HepG2 (cell line): ENCODE data around the gene LSMEM2. TPM values are rescaled to one million over a fixed set of nuclear protein-coding genes. Genes with fewer than 3 reads are reported as not detected.

Experiments
- CBX2 ChIP-seq, 2 experiments: fragments of 200-600 bp in 1 of 2; sonication (generic); formaldehyde crosslinking in 1 of 2; IDR thresholded peaks; 2 replicates each; pipeline versions ENCODE4 v1.7.0 to v1.8.1; 2018 to 2022; ENCODE audit warnings: low read depth in 2 of 2, low read length in 1 of 2, mild to moderate bottlenecking in 1 of 2, missing genetic modification reagents in 1 of 2
- MTA3 ChIP-seq: sonication (generic); formaldehyde crosslinking; IDR thresholded peaks from 2 replicates; pipeline ENCODE4 v1.4.0; 2020; ENCODE audit warnings: missing genetic modification reagents
- RARG ChIP-seq: sonication (generic); formaldehyde crosslinking; IDR thresholded peaks from 2 replicates; pipeline ENCODE4 v1.4.0; 2020; ENCODE audit warnings: low read depth, mild to moderate bottlenecking, missing genetic modification reagents
- RCOR2 ChIP-seq: IDR thresholded peaks from 2 replicates; pipeline ENCODE4 v1.6.1; 2016; ENCODE audit warnings: missing biosample characterization, missing genetic modification reagents
- RFX1 ChIP-seq: fragments of 450-650 bp; IDR thresholded peaks from 2 replicates; pipeline ENCODE4 v1.6.1; 2017
- RORA ChIP-seq: sonication (generic); formaldehyde crosslinking; IDR thresholded peaks from 2 replicates; pipeline ENCODE4 v1.5.0; 2020; ENCODE audit warnings: mild to moderate bottlenecking, missing genetic modification reagents, moderate library complexity
- YY1 ChIP-seq: IDR thresholded peaks from 2 replicates; pipeline ENCODE4 v1.6.1; 2011; ENCODE audit warnings: low read length, low read depth, moderate library complexity, mild to moderate bottlenecking; ENCODE audit not compliant: insufficient read depth, insufficient replicate concordance
- ZFP36L1 ChIP-seq: sonication (generic); formaldehyde crosslinking; IDR thresholded peaks from 2 replicates; pipeline ENCODE4 v1.8.0; 2022; ENCODE audit warnings: mild to moderate bottlenecking, missing genetic modification reagents, moderate library complexity
- ZFP90 ChIP-seq: sonication (generic); formaldehyde crosslinking; IDR thresholded peaks from 2 replicates; pipeline ENCODE4 v1.8.0; 2022; ENCODE audit warnings: missing genetic modification reagents, mild to moderate bottlenecking, inconsistent platforms, borderline replicate concordance
- ZNF230 ChIP-seq: sonication (generic); formaldehyde crosslinking; IDR thresholded peaks from 2 replicates; pipeline ENCODE4 v1.4.0; 2020; ENCODE audit warnings: mild to moderate bottlenecking, missing genetic modification reagents
- ZNF792 ChIP-seq: IDR thresholded peaks from 2 replicates; pipeline ENCODE4 v1.6.1; 2016
- ZNF816 ChIP-seq: sonication (generic); formaldehyde crosslinking; IDR thresholded peaks from 2 replicates; pipeline ENCODE4 v1.8.0; 2022; ENCODE audit warnings: missing genetic modification reagents, mild to moderate bottlenecking, borderline replicate concordance
- polyA plus RNA-seq, 8 experiments: library from polyadenylated mRNA; depleted of rRNA in 3 of 8; stranded (reverse) in 7 of 8; unstranded in 1 of 8; fragments of >200 nt; fragmentation: Illumina TruSeq in 4 of 8; extraction: Trizol in 4 of 8; gene quantifications; 2 replicates each; pipeline versions ENCODE4 v1.2.1 to v1.2.3, GENCODE V29; 2011 to 2016; ENCODE audit warnings: low read depth in 4 of 8, missing spikeins in 1 of 8, mixed read lengths in 1 of 8; ENCODE audit not compliant: insufficient read depth in 1 of 8
- total RNA-seq, 5 experiments: library from RNA; depleted of rRNA; stranded (reverse); fragments of >200 nt; fragmentation: Illumina TruSeq; extraction: Trizol; gene quantifications; 2 replicates each; pipeline ENCODE4 v1.2.3, GENCODE V29; 2016; ENCODE audit warnings: low read depth in 1 of 5
- TF ChIP-seq, protein P1 (sequence below): sonication (generic); formaldehyde crosslinking; conservative IDR thresholded peaks from 2 replicates; pipeline ENCODE4 v1.8.0; 2022; ENCODE audit warnings: low read depth, missing genetic modification reagents
- TF ChIP-seq, protein P2 (sequence below): sonication (generic); formaldehyde crosslinking; IDR thresholded peaks from 2 replicates; pipeline ENCODE4 v1.5.0; 2020; ENCODE audit warnings: missing genetic modification reagents
- TF ChIP-seq, protein P3 (sequence below): sonication (generic); formaldehyde crosslinking; IDR thresholded peaks from 2 replicates; pipeline ENCODE4 v1.4.0; 2020; ENCODE audit warnings: missing genetic modification reagents, borderline replicate concordance
- TF ChIP-seq, protein P4 (sequence below): sonication (generic); formaldehyde crosslinking; IDR thresholded peaks from 2 replicates; pipeline ENCODE4 v1.4.0; 2020; ENCODE audit warnings: missing genetic modification reagents
- TF ChIP-seq, protein P5 (sequence below): sonication (generic); formaldehyde crosslinking; IDR thresholded peaks from 2 replicates; pipeline ENCODE4 v1.4.0; 2020; ENCODE audit warnings: missing genetic modification reagents, borderline replicate concordance
- TF ChIP-seq, protein P6 (sequence below): sonication (generic); formaldehyde crosslinking; conservative IDR thresholded peaks from 2 replicates; pipeline ENCODE4 v1.8.0; 2022; ENCODE audit warnings: missing genetic modification reagents

Gene LSMEM2
- total and polyA plus RNA-seq, 2 of the 13 experiments (the other 11 are each of a cell fraction or from before 2014, with no cell fraction given): 0.07 to 0.41 TPM

DNA sequence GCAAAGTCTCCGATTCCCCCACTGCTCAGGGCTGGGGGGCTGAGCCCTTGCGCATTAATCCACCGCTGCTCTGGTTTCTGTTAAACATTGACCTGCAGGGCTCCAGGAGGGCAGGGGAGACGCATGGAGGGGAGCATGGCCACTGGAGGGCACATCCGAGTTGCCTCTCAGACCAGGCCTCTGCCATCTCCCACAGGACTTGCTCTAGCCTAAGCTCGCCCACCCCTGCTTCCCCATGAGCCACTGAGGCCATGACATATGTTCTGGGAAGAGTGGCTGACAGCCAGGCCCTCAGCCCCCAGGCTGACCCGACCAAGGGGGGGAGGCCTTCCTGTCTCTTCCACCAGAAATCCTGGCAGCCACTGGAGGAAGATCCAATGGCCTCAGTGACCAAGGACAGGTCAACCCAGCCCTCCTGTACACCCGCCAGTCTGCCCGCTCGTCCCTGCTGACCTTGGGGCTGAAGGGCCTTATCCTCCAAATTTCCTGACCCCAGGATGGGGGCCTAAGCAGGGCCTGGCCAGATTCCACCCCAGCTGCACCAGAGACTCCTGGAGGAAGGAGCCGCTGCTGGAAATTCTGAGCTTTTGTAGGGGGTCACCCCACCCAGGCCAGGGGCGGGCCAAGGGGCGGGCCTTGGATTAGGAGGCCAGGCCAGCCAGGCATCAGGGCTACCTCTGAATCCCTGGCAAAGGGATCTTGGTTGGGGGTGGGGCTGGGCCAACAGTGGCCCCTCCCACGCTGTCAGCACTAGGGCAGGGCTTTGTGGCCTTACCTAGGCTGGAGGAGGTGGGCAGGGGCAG lies 24.3 kb downstream of the LSMEM2 start, which contains the start of gene HYAL1 (continued):
- TF ChIP-seq, protein P1, sequence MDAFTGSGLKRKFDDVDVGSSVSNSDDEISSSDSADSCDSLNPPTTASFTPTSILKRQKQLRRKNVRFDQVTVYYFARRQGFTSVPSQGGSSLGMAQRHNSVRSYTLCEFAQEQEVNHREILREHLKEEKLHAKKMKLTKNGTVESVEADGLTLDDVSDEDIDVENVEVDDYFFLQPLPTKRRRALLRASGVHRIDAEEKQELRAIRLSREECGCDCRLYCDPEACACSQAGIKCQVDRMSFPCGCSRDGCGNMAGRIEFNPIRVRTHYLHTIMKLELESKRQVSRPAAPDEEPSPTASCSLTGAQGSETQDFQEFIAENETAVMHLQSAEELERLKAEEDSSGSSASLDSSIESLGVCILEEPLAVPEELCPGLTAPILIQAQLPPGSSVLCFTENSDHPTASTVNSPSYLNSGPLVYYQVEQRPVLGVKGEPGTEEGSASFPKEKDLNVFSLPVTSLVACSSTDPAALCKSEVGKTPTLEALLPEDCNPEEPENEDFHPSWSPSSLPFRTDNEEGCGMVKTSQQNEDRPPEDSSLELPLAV: no peak
- no peak for TF ChIP-seq CBX2 (IDR thresholded peaks at IDR 0.05; ENCODE audit: low read depth, low read length)
- TF ChIP-seq CBX2 (CRISPR knock-in tag; IDR thresholded peaks at IDR 0.05; ENCODE audit: low read depth): no peak
- TF ChIP-seq RCOR2 (CRISPR knock-in tag): no peak
- TF ChIP-seq ZFP36L1 (CRISPR knock-in tag): peak; percentile 51; the same call in 1 of the 2 replicates
- TF ChIP-seq, protein P2, sequence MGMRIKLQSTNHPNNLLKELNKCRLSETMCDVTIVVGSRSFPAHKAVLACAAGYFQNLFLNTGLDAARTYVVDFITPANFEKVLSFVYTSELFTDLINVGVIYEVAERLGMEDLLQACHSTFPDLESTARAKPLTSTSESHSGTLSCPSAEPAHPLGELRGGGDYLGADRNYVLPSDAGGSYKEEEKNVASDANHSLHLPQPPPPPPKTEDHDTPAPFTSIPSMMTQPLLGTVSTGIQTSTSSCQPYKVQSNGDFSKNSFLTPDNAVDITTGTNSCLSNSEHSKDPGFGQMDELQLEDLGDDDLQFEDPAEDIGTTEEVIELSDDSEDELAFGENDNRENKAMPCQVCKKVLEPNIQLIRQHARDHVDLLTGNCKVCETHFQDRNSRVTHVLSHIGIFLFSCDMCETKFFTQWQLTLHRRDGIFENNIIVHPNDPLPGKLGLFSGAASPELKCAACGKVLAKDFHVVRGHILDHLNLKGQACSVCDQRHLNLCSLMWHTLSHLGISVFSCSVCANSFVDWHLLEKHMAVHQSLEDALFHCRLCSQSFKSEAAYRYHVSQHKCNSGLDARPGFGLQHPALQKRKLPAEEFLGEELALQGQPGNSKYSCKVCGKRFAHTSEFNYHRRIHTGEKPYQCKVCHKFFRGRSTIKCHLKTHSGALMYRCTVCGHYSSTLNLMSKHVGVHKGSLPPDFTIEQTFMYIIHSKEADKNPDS (CRISPR knock-in tag): no peak
- TF ChIP-seq, protein P3, sequence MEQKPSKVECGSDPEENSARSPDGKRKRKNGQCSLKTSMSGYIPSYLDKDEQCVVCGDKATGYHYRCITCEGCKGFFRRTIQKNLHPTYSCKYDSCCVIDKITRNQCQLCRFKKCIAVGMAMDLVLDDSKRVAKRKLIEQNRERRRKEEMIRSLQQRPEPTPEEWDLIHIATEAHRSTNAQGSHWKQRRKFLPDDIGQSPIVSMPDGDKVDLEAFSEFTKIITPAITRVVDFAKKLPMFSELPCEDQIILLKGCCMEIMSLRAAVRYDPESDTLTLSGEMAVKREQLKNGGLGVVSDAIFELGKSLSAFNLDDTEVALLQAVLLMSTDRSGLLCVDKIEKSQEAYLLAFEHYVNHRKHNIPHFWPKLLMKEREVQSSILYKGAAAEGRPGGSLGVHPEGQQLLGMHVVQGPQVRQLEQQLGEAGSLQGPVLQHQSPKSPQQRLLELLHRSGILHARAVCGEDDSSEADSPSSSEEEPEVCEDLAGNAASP (CRISPR knock-in tag): peak; percentile 54; the same call in 1 of the 2 replicates
- TF ChIP-seq, protein P4, sequence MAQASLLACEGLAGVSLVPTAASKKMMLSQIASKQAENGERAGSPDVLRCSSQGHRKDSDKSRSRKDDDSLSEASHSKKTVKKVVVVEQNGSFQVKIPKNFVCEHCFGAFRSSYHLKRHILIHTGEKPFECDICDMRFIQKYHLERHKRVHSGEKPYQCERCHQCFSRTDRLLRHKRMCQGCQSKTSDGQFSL (CRISPR knock-in tag): 0 out of 2 replicates have a peak, but pooled peaks have one; percentile 29
- TF ChIP-seq RORA: no peak
- no peak for TF ChIP-seq RARG (CRISPR knock-in tag)
- TF ChIP-seq, protein P5, sequence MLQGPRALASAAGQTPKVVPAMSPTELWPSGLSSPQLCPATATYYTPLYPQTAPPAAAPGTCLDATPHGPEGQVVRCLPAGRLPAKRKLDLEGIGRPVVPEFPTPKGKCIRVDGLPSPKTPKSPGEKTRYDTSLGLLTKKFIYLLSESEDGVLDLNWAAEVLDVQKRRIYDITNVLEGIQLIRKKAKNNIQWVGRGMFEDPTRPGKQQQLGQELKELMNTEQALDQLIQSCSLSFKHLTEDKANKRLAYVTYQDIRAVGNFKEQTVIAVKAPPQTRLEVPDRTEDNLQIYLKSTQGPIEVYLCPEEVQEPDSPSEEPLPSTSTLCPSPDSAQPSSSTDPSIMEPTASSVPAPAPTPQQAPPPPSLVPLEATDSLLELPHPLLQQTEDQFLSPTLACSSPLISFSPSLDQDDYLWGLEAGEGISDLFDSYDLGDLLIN (CRISPR knock-in tag): no peak
- TF ChIP-seq ZNF230: peak; percentile 72; the same call in 1 of the 2 replicates
- no peak for TF ChIP-seq MTA3
- TF ChIP-seq YY1: peak; percentile 34
- peak; percentile 64; the same call in 1 of the 2 replicates for TF ChIP-seq ZFP90 (CRISPR knock-in tag)
- TF ChIP-seq, protein P6, sequence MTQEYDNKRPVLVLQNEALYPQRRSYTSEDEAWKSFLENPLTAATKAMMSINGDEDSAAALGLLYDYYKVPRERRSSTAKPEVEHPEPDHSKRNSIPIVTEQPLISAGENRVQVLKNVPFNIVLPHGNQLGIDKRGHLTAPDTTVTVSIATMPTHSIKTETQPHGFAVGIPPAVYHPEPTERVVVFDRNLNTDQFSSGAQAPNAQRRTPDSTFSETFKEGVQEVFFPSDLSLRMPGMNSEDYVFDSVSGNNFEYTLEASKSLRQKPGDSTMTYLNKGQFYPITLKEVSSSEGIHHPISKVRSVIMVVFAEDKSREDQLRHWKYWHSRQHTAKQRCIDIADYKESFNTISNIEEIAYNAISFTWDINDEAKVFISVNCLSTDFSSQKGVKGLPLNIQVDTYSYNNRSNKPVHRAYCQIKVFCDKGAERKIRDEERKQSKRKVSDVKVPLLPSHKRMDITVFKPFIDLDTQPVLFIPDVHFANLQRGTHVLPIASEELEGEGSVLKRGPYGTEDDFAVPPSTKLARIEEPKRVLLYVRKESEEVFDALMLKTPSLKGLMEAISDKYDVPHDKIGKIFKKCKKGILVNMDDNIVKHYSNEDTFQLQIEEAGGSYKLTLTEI: no peak
- no peak for TF ChIP-seq RFX1
- TF ChIP-seq ZNF792 (CRISPR knock-in tag): peak; percentile 32; the same call in 1 of the 2 replicates
- peak; percentile 92; the same call in 1 of the 2 replicates for TF ChIP-seq ZNF816
